Measurements from ENCODE around the gene RINL.
A peak's percentile ranks its signal among the peaks of the same experiment; 100 is the strongest.

Gene RINL

DNA sequence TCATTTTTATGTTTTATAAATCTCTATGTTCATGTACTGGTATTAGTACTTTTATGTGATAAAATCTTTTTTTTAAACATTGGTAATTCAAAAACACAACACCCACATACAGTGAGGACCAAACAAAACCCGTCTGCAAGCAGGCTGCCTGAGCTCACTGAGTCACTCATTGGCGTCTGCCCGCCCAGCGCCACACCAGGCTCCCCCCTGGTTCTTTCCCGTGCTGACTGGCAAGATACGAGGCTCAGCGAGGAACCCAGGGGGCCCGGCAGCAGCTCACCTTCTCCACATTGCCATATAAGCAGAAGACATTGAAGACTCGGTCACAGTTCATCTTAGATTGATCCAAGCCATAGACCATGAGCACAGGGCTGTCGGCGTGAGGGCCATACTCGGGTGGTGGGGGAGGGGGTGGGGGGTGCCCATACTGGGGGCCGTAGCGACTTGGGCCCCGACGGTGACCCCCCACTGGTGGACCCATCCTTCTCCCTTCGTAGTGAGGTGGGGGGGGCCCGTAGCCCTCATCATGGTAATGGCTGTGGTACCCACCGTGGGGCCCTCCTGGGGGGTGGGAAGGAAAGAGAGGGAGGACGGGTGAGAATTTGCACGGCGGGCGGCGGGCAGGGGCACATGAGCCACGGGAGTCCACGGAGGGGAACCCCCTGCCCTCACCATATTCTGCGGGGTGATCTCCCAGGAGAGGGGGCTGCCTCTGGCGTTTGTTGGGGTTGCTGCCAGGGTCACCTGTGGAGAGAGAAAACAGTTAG is 38.1 kb downstream of the RINL start:
- DNase-seq (ENCODE audit: low spot score in 2 of 2) (no peak), ATAC-seq (replicated peaks; ENCODE audit: extremely low read depth, poor library complexity, severe bottlenecking) (no peak)
- H3K27ac Mint-ChIP-seq (ENCODE audit: low read depth), result peak overlapping the region; percentile 83
- H3K9me3 Mint-ChIP-seq, result no peaks in the 10 kb centered on the region
- H3K4me3 Mint-ChIP-seq, result no peak overlapping the region
- H3K4me1 Mint-ChIP-seq, result peaks cover 54% of the 10 kb centered on the region
- H3K36me3 Mint-ChIP-seq (ENCODE audit: insufficient read depth), result peaks cover 95% of the 10 kb centered on the region
- no peaks in the 10 kb centered on the region for H3K27me3 Mint-ChIP-seq

DNA sequence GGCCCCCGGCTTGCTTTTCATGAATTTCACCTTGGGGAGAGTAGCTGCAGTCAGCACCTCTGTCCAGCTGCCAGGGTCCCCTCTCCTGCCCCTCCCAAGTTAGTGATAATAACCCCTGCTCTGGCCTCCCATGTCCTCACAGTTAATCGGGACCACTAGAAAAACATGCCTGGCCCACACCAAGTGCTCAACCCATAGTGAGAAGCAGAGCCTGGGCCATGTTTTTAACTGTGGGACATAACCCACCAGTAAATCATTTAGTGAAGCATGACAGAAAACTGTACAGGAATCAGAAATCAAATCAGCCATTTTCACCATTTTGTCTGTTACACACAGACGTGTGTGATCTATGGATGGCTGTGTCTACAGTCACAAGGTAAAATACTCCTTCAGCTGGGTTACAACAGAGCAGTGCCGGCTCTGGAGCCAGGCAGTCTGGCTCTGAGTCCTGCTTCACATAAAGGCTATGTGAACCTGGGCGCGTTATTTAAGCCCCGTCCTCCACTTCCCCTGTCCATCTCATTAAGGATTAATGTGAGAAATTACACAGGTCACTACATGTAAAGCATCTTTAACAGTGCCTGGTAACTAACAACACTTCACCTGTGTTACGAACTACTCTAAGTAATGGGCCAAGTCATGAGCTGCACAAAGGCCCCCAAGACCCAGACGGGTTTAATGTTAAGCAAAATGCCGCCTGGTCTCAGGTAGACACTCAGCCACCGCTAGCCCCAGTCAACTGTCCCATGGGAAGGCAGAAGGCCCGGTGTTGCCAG is 38.9 kb downstream of the RINL start:
- peak overlapping the region; percentile 83 for H3K27ac Mint-ChIP-seq (ENCODE audit: low read depth)
- H3K9me3 Mint-ChIP-seq, result no peaks in the 10 kb centered on the region
- ATAC-seq (replicated peaks; ENCODE audit: extremely low read depth, poor library complexity, severe bottlenecking) (no peak), DNase-seq (ENCODE audit: low spot score in 2 of 2) (no peak)
- H3K36me3 Mint-ChIP-seq (ENCODE audit: insufficient read depth), result peaks cover 87% of the 10 kb centered on the region
- peak overlapping the region; percentile 37 for H3K4me3 Mint-ChIP-seq
- H3K4me1 Mint-ChIP-seq, result peaks cover 48% of the 10 kb centered on the region
- H3K27me3 Mint-ChIP-seq, result no peaks in the 10 kb centered on the region

DNA sequence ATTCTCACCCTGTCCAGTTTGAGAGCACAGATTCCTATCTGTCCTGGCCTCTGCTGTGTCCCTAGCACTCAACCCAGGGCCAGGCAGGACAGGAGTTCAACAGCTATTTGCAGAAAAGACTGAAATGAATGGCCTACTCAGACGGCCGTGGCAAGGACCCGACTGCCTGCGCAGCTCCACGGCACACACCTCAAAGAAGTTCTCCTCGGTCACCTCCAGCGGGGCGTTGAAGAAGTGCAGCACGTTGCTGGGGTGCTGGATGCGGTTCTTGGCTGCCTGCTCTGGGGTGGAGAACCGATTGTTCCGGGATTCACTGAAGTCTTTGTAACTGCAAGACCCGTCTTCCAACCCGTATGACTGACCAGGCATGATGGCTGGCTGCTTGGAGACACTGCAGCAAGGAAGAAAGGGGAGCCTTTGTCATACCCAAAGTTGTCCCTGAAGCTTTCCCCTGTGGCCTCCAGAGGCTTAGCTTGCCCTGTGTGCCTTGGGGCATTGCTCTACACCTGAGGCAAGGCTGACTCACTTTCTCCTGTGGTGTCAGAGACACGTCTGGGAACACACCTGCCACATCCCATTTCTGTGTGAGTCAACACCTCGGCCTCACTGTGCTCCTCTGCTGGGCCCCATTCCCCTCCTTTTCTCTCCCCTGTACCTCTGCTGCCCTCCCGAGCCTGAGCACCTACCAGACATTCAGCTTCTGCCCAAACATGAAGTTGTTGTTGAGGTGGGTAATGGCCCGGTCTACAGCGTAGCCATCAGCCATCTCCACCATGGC is 39.7 kb downstream of the RINL start:
- no peaks in the 10 kb centered on the region for H3K9me3 Mint-ChIP-seq
- DNase-seq (ENCODE audit: low spot score in 2 of 2), result no peak
- no peaks in the 10 kb centered on the region for H3K27me3 Mint-ChIP-seq
- H3K4me3 Mint-ChIP-seq, result peak overlapping the region; percentile 37
- peaks cover 79% of the 10 kb centered on the region for H3K36me3 Mint-ChIP-seq (ENCODE audit: insufficient read depth)
- H3K27ac Mint-ChIP-seq (ENCODE audit: low read depth), result no peak overlapping the region
- peaks cover 40% of the 10 kb centered on the region for H3K4me1 Mint-ChIP-seq
- no peak for ATAC-seq (replicated peaks; ENCODE audit: extremely low read depth, poor library complexity, severe bottlenecking)

DNA sequence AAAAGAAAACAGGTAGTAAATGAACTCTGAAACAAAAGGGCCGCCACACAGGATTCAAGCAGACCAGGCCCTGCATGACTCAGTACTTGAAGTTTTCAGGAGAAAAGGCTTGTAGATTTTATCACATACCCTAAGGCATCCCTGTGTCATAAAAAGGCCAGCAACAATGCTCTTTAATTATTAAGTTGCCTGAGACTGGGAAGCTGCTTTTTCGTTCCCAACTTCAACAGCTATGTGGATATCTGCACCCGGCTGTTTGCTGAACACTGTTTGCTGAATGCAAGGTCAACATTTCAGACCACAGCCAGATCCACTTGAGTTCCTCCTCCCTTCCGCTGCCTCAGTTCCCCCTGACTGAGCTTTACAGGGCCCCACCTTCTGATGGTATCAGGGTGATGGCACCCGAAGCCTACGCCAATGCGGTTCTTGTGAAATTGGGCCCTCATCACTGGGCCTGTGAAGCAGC is 40.4 kb downstream of the RINL start:
- no peak overlapping the region for H3K27ac Mint-ChIP-seq (ENCODE audit: low read depth)
- H3K4me3 Mint-ChIP-seq, result no peak overlapping the region
- no peaks in the 10 kb centered on the region for H3K9me3 Mint-ChIP-seq
- no peaks in the 10 kb centered on the region for H3K27me3 Mint-ChIP-seq
- ATAC-seq (replicated peaks; ENCODE audit: extremely low read depth, poor library complexity, severe bottlenecking) (no peak), DNase-seq (ENCODE audit: low spot score in 2 of 2) (no peak)
- peaks cover 72% of the 10 kb centered on the region for H3K36me3 Mint-ChIP-seq (ENCODE audit: insufficient read depth)
- peaks cover 33% of the 10 kb centered on the region for H3K4me1 Mint-ChIP-seq

DNA sequence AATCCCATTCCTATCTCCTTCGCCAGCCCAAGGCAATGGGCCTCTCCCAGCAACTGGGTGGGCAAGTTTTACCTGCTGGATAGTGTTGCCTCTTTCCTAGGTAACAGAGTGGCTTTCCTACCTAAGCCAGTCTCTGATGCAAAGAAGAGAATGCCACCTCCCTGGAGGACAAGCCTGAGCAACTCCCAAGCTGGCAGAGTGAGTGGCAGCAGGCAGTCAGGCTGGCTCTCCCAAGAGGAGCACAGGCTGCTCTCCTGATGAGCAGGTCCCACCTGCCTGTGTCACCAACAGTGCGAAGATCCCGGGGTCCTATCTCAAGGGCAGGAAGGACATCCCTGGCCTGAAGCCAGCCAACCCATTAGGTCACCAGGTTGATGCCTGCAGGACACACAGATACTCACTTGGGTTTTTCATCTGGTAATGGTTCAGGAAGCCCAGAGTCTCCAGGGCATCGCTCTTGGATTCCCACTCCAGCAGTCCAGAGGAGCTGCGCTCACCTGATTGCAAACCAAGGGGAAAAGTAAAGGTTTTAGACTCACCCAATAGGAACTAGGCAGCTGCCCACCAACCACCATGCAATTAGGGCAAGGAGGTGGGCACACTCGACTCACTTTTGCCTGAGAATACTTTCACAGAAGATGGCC is 41.0 kb downstream of the RINL start:
- ATAC-seq (replicated peaks; ENCODE audit: extremely low read depth, poor library complexity, severe bottlenecking) (no peak), DNase-seq (ENCODE audit: low spot score in 2 of 2) (no peak)
- H3K36me3 Mint-ChIP-seq (ENCODE audit: insufficient read depth), result peaks cover 66% of the 10 kb centered on the region
- H3K27ac Mint-ChIP-seq (ENCODE audit: low read depth), result no peak overlapping the region
- H3K27me3 Mint-ChIP-seq, result no peaks in the 10 kb centered on the region
- no peaks in the 10 kb centered on the region for H3K9me3 Mint-ChIP-seq
- H3K4me3 Mint-ChIP-seq, result no peak overlapping the region
- H3K4me1 Mint-ChIP-seq, result peaks cover 30% of the 10 kb centered on the region

DNA sequence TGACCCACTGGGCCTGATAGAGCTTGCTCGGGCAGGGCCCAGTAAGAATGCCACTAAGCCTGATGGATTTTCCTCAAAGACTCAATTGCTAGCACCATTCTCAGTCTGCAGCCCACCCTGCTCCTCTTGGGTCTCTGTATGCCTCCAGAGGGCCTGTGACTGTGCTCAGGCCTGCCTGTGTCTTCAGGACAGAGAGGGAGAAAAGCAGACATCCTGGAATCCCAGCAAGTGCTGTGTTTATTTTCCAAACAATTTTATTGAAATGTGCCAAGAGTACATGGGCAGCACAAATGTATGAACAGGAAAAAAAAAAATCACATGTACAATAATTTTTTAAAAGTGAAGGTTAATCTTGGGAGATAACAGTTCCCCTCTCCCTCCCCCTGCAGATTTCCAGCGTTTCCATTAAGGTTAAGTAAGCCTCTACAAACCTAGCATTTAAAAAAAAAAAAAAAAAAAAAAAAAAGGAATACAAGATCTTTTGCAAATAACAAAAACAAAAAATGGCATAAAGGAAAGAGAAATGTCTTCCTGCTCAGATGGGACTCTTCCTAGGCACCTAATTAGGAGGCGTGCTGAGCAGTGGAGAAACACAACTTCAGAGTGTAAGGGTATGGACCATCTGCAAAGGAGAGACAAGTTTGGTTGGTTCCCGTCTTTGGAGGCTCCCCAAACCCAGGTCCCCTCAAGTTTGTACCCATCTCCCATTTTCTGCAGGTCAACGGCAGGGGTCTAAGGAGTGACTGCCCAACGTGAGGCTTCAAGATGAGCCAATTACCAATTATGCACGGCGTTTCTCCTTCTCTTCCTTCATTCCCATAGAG is 41.7 kb downstream of the RINL start:
- peaks cover 61% of the 10 kb centered on the region for H3K36me3 Mint-ChIP-seq (ENCODE audit: insufficient read depth)
- no peaks in the 10 kb centered on the region for H3K9me3 Mint-ChIP-seq
- H3K4me1 Mint-ChIP-seq, result peaks cover 31% of the 10 kb centered on the region
- DNase-seq (ENCODE audit: low spot score in 2 of 2) (no peak), ATAC-seq (replicated peaks; ENCODE audit: extremely low read depth, poor library complexity, severe bottlenecking) (no peak)
- no peaks in the 10 kb centered on the region for H3K27me3 Mint-ChIP-seq
- H3K4me3 Mint-ChIP-seq, result no peak overlapping the region
- H3K27ac Mint-ChIP-seq (ENCODE audit: low read depth), result no peak overlapping the region

DNA sequence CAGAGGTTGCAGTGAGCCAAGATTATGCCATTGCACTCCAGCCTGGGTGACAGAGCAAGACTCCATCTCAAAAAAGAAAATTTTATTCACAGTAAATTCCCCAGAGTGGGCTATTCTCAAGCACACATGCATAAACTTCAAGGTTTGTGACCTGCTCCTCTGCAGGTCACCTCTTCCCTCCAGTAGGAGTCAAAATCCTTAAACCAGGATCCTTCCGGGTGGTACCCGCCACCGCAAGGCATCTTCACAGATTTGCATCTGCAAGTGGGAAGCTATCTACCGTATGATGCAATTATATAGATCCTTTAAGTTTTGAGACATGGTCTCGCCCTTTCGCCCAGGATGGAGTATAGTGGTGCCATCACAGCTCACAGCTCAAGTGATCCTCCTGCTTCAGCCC is 43.5 kb downstream of the RINL start:
- Mint-ChIP-seq H3K4me3 (no peak overlapping the region), H3K27me3 (no peaks in the 10 kb centered on the region), H3K4me1 (peaks cover 25% of the 10 kb centered on the region), H3K9me3 (no peaks in the 10 kb centered on the region), H3K36me3 (ENCODE audit: insufficient read depth) (peaks cover 52% of the 10 kb centered on the region), H3K27ac (ENCODE audit: low read depth) (no peak overlapping the region)
- ATAC-seq (replicated peaks; ENCODE audit: extremely low read depth, poor library complexity, severe bottlenecking) (no peak), DNase-seq (ENCODE audit: low spot score in 2 of 2) (no peak)

DNA sequence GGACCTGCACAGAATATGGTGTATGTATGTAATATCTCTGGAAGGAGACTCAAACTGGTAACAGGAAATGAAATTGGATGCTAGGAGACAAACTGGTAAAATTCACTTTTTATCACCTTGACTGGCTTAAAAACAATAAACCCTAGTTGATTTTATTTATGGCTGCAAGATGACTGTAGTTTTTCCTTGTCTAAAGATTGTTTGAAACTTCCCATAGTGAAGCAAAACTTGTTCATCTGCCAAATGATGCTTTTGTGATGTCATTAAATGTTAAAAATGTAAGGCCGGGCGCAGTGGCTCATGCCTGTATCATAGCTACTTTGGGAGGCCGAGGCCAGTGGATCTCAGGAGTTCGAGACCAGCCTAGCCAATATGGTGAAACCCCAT is 44.0 kb downstream of the RINL start:
- no peak overlapping the region for H3K4me3 Mint-ChIP-seq

DNA sequence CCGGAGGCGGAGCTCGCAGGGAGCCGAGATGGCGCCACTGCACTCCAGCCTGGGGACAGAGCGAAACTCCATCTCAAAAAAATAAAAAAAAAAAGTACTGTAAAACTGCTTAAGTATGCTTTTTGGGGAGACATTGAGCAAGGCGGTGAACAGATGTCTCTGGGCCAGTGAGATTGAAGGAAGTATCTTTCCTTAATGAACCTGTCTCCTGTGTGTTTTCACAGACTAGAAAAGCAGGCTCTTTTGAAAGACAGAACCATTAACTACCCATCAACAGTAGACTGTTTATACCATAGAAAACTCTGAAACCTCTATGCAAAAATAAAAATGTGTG is 45.0 kb downstream of the RINL start:
- H3K27ac Mint-ChIP-seq (ENCODE audit: low read depth), result no peak overlapping the region
- H3K9me3 Mint-ChIP-seq, result no peaks in the 10 kb centered on the region
- H3K4me1 Mint-ChIP-seq, result peaks cover 18% of the 10 kb centered on the region
- H3K27me3 Mint-ChIP-seq, result no peaks in the 10 kb centered on the region
- H3K36me3 Mint-ChIP-seq (ENCODE audit: insufficient read depth), result peaks cover 47% of the 10 kb centered on the region
- ATAC-seq (replicated peaks; ENCODE audit: extremely low read depth, poor library complexity, severe bottlenecking) (no peak), DNase-seq (ENCODE audit: low spot score in 2 of 2) (no peak)
- no peak overlapping the region for H3K4me3 Mint-ChIP-seq

More for the DNA sequence above, 44.0 kb downstream of the RINL start:
- Mint-ChIP-seq H3K9me3 (no peaks in the 10 kb centered on the region), H3K27ac (ENCODE audit: low read depth) (no peak overlapping the region), H3K36me3 (ENCODE audit: insufficient read depth) (peaks cover 48% of the 10 kb centered on the region), H3K4me1 (peaks cover 21% of the 10 kb centered on the region), H3K27me3 (no peaks in the 10 kb centered on the region)
- no peak for ATAC-seq (replicated peaks; ENCODE audit: extremely low read depth, poor library complexity, severe bottlenecking)
- no peak for DNase-seq (ENCODE audit: low spot score in 2 of 2)

DNA sequence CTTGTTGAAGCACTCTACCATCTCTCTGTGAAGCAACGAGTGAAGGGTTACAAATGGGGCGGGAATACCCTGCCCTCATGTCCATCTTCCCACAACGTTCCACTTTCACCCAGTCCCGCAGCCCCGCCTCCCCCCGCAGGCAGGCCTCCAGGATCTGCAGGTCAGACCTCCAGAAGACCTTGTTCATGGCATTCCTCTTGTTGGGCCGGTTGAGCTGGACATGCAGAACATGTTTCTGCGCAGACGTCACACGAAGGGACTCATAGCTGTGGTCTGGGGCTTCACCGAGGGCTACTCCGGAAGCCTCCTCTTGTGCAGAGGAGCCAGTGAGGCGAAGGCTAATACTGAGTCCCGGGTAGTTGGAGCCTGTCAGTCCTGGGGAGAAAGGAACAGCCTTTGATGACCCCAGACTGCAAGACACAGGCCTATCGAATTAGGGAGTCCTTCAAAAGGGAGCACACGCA is 46.9 kb downstream of the RINL start:
- Mint-ChIP-seq H3K36me3 (ENCODE audit: insufficient read depth) (peaks cover 35% of the 10 kb centered on the region), H3K9me3 (no peaks in the 10 kb centered on the region), H3K27ac (ENCODE audit: low read depth) (peak overlapping the region; percentile 89), H3K27me3 (no peaks in the 10 kb centered on the region), H3K4me3 (peak overlapping the region; percentile 86), H3K4me1 (peaks cover 33% of the 10 kb centered on the region)
- ATAC-seq (replicated peaks; ENCODE audit: extremely low read depth, poor library complexity, severe bottlenecking) (peak; percentile 12), DNase-seq (ENCODE audit: low spot score in 2 of 2) (no peak)

DNA sequence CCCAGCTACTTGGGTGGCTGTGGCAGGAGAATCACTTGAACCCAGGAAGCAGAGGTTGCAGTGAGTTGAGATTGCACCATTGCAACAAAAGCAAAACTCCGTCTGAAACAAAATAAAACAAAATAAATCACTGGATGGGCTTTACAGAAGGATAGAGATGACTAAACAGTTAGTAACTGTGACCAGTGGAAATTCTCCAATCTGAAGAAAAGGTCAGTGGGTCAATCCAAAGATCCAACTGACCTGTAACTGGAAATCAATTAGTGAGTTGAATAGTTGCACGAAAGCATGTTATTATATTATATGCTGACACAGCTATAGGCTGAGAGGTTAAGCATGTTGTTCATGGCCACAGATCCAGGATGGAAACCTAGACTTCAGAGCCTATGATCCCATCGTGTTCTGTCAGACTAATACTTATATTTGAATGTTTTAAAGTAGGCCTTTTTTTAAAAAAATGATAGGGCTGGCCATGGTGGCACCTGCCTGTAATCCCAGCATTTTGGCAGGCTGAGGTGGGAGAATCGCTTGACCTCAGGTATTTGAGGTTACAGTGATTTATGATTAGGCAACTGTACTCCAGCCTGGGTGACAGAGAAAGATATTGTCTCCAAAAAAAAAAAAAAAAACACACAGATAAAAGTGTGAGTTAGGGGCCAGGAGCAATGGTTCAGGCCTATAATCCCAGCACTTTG is 47.9 kb downstream of the RINL start:
- H3K27ac Mint-ChIP-seq (ENCODE audit: low read depth), result peak overlapping the region; percentile 89
- H3K4me3 Mint-ChIP-seq, result peak overlapping the region; percentile 86
- no peak for ATAC-seq (replicated peaks; ENCODE audit: extremely low read depth, poor library complexity, severe bottlenecking)
- no peaks in the 10 kb centered on the region for H3K27me3 Mint-ChIP-seq
- H3K9me3 Mint-ChIP-seq, result no peaks in the 10 kb centered on the region
- H3K4me1 Mint-ChIP-seq, result peaks cover 33% of the 10 kb centered on the region
- DNase-seq (ENCODE audit: low spot score in 2 of 2), result no peak
- H3K36me3 Mint-ChIP-seq (ENCODE audit: insufficient read depth), result peaks cover 25% of the 10 kb centered on the region

Measured in central memory CD8-positive, alpha-beta T cell (primary cell).